Neuronal stem cell (in vitro differentiated cells): Measurements from ENCODE around the gene HOXC11.

Experiments
- DNase-seq: peaks from one replicate; pipeline ENCODE4 v3.0.0-alpha.2; 2013; ENCODE audit warnings: low spot score
- H2AFZ ChIP-seq: one replicate; pipeline ENCODE4 v1.6.1; 2013; ENCODE audit warnings: mild to moderate bottlenecking, low read length, inconsistent platforms
- H2AK5ac ChIP-seq: 2 replicates; pipeline ENCODE4 v1.6.1; 2013; ENCODE audit warnings: low read depth, mild to moderate bottlenecking, inconsistent platforms, low read length, moderate library complexity, mixed read lengths
- H2BK120ac ChIP-seq: 2 replicates; pipeline ENCODE4 v1.6.1; 2013; ENCODE audit warnings: low read depth, mild to moderate bottlenecking, inconsistent platforms, low read length, moderate library complexity, mixed read lengths
- H2BK12ac ChIP-seq: one replicate; pipeline ENCODE4 v1.6.1; 2013; ENCODE audit warnings: low read length, inconsistent platforms
- H2BK15ac ChIP-seq: 2 replicates; pipeline ENCODE4 v1.6.1; 2013; ENCODE audit warnings: mild to moderate bottlenecking, low read length, inconsistent platforms, mixed read lengths
- H2BK5ac ChIP-seq: one replicate; pipeline ENCODE4 v1.6.1; 2013; ENCODE audit warnings: inconsistent platforms, mild to moderate bottlenecking, low read length, moderate library complexity
- H3K14ac ChIP-seq: one replicate; pipeline ENCODE4 v1.6.1; 2013; ENCODE audit warnings: low read length, inconsistent platforms
- H3K18ac ChIP-seq: 2 replicates; pipeline ENCODE4 v1.6.1; 2013; ENCODE audit warnings: low read length, inconsistent platforms
- H3K23ac ChIP-seq: 2 replicates; pipeline ENCODE4 v1.6.1; 2013; ENCODE audit warnings: low read depth, mild to moderate bottlenecking, mixed read lengths, low read length, inconsistent platforms; ENCODE audit not compliant: poor library complexity
- H3K27ac ChIP-seq: replicated peaks from 3 replicates; pipeline ENCODE4 v1.5.1; 2013; ENCODE audit warnings: low read length, inconsistent platforms
- H3K27me3 ChIP-seq, 3 experiments: 2 replicates each; pipeline ENCODE4 v1.6.1; 2013; ENCODE audit warnings: low read length in 3 of 3, mild to moderate bottlenecking in 2 of 3, inconsistent platforms in 1 of 3, low read depth in 1 of 3, mixed read lengths in 1 of 3, moderate library complexity in 1 of 3; ENCODE audit not compliant: control insufficient read depth in 3 of 3, insufficient read depth in 3 of 3
- H3K36me3 ChIP-seq, 2 donors: replicated peaks in 1 of 2; 2 replicates each; pipeline ENCODE4 v1.6.1; 2013; ENCODE audit warnings: low read length in 2 of 2; ENCODE audit not compliant: control insufficient read depth in 2 of 2, insufficient read depth in 2 of 2
- H3K4ac ChIP-seq: 2 replicates; pipeline ENCODE4 v1.6.1; 2013; ENCODE audit warnings: inconsistent platforms, mild to moderate bottlenecking, low read length, moderate library complexity
- H3K4me1 ChIP-seq, 2 donors: 1 replicate in 1 of 2; 2 replicates in 1 of 2; pipeline ENCODE4 v1.6.1; 2013; ENCODE audit warnings: low read length in 2 of 2, low read depth in 1 of 2; ENCODE audit not compliant: control insufficient read depth in 2 of 2, insufficient read depth in 1 of 2
- H3K4me2 ChIP-seq: one replicate; pipeline ENCODE4 v1.6.1; 2013; ENCODE audit warnings: mild to moderate bottlenecking, low read length, inconsistent platforms; ENCODE audit not compliant: insufficient read depth, poor library complexity, severe bottlenecking
- H3K4me3 ChIP-seq, 2 donors: 2 replicates each; pipeline ENCODE4 v1.5.1; 2013; ENCODE audit warnings: low read length in 2 of 2, mild to moderate bottlenecking in 2 of 2, inconsistent platforms in 1 of 2, moderate library complexity in 1 of 2
- H3K79me1 ChIP-seq: one replicate; pipeline ENCODE4 v1.6.1; 2013; ENCODE audit warnings: low read depth, mild to moderate bottlenecking, inconsistent platforms, low read length, moderate library complexity
- H3K9ac ChIP-seq: one replicate; pipeline ENCODE4 v1.6.1; 2013; ENCODE audit warnings: mild to moderate bottlenecking, low read depth, low read length, inconsistent platforms; ENCODE audit not compliant: poor library complexity
- H3K9me3 ChIP-seq, 2 donors: replicated peaks in 1 of 2; 2 replicates each; pipeline versions ENCODE3 to v1.6.1; 2013; ENCODE audit warnings: low read length in 2 of 2, mild to moderate bottlenecking in 2 of 2, inconsistent platforms in 1 of 2, low read depth in 1 of 2, mixed read lengths in 1 of 2, moderate library complexity in 1 of 2; ENCODE audit not compliant: control insufficient read depth in 2 of 2, insufficient read depth in 1 of 2
- H4K8ac ChIP-seq: one replicate; pipeline ENCODE4 v1.6.1; 2013; ENCODE audit warnings: low read depth, mild to moderate bottlenecking, inconsistent platforms, low read length, moderate library complexity
- H4K91ac ChIP-seq: one replicate; pipeline ENCODE4 v1.6.1; 2013; ENCODE audit warnings: low read length, low read depth, mild to moderate bottlenecking, inconsistent platforms; ENCODE audit not compliant: poor library complexity
- WGBS, 2 donors: extraction: QIAGEN DNeasy Blood & Tissue Kit; methylation state at CpG; one replicate each; pipeline ENCODE4 v1.1.7; 2013; ENCODE audit warnings: missing lambda C conversion rate in 2 of 2, mixed read lengths in 1 of 2; ENCODE audit not compliant: insufficient read length in 2 of 2, insufficient replicate concordance in 1 of 2; ENCODE audit errors: extremely low coverage in 2 of 2; 5-methylcytosine and 5-hydroxymethylcytosine counted together

Gene HOXC11

DNA sequence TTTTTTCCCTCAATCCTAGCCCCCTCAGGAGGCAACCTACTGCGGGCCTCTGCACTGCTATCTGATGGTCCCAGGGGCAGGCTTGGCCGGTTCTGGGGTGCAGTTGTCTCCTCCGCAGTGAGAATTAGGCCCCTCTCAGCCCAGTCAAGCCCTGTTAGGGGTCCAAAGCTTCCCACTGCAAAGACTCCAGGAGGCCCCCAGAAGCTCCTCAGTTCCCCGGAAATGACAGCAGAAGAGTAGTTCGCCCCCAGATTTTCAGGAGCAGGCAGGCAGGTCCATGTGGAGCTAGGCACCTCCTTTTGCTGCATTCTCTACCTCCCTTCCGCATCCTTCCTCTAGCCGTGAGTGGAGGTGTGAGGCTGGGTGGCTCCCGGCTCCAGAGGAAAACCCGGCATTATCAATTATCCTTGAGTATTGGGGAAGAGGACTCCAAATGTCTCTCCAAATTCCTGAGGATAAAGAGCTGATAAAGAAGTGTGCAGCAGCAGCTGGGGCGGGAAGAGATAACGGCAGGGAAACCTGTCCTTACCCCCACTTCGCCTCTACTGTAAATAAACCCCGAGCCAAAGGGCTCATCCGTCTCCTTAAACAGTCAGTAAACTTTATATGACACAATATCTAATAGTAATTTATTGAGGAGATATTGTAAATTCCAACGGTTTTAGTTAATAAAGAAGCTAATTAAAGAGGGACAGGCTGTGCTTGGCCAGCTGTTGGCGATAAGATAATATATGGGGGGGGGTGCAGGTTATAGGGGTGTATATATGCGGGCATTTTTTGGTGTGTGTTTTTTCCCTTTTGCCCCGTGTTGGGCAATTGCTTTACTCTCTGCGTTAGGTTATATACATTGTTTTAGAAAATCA lies 18.9 kb upstream of the HOXC11 start:
- H3K79me1 ChIP-seq = peaks cover 3% of the 10 kb centered on the region

GRCh38 chr12:53954694-53955035 lies 18.3 kb upstream of the HOXC11 start, which contains the start of gene HOXC12:
TSS of gene HOXC12 (plus strand) at chr12:53954903. CDS start at chr12:53954930, 27 bp downstream.
- Histone ChIP-seq H3K4me3 (peak within 1 kb of the TSS in 1 of 2 donors; percentile 5), H3K4ac (no peak within 1 kb of the TSS), H3K79me1 (peaks cover 3% of the 10 kb centered on the region), H2AFZ (peak within 1 kb of the TSS; percentile 22), H2BK5ac (no peak within 1 kb of the TSS), H3K9ac (no peak within 1 kb of the TSS), H2BK12ac (no peak within 1 kb of the TSS), H3K14ac (no peak within 1 kb of the TSS), H3K4me2 (no peak within 1 kb of the TSS), H3K23ac (peak within 1 kb of the TSS; percentile 98), H4K91ac (no peak within 1 kb of the TSS), H2BK120ac (no peak within 1 kb of the TSS), H3K36me3 (no peaks in the 10 kb centered on the region), H3K9me3 (peaks cover 0 to 16% of the 10 kb centered on the region in 2 donors), H2BK15ac (no peak within 1 kb of the TSS), H3K18ac (no peak within 1 kb of the TSS), H3K4me1 (no peaks in the 10 kb centered on the region), H3K27me3 (peaks cover 89 to 100% (median 98%) of the 10 kb centered on the region in 3 experiments), H4K8ac (no peak within 1 kb of the TSS), H3K27ac (no peak within 1 kb of the TSS), H2AK5ac (no peak within 1 kb of the TSS)
- no CpG with 5 or more reads among the region's 20 CpGs for WGBS, 2 donors
- no peak for DNase-seq

More for the DNA sequence above, 18.9 kb upstream of the HOXC11 start:
- no peak overlapping the region for H3K4ac ChIP-seq
- no peak overlapping the region for H2BK120ac ChIP-seq
- H2BK12ac ChIP-seq = no peak overlapping the region
- no CpG with 5 or more reads among the region's 19 CpGs for WGBS, 2 donors
- no peak overlapping the region for H4K8ac ChIP-seq
- H3K23ac ChIP-seq = no peak overlapping the region
- H3K18ac ChIP-seq = no peak overlapping the region
- H3K4me2 ChIP-seq = no peak overlapping the region
- peaks cover 90 to 100% (median 98%) of the 10 kb centered on the region in 3 experiments for H3K27me3 ChIP-seq
- H2AFZ ChIP-seq = no peak overlapping the region
- no peak overlapping the region for H2AK5ac ChIP-seq
- peak overlapping the region in 1 of 2 donors; percentile 5 for H3K4me3 ChIP-seq
- H3K9me3 ChIP-seq = peaks cover 0 to 15% of the 10 kb centered on the region in 2 donors
- H3K14ac ChIP-seq = no peak overlapping the region
- no peaks in the 10 kb centered on the region for H3K36me3 ChIP-seq
- no peak overlapping the region for H3K27ac ChIP-seq
- no peak overlapping the region for H2BK5ac ChIP-seq
- DNase-seq = no peak
- H4K91ac ChIP-seq = no peak overlapping the region
- no peaks in the 10 kb centered on the region for H3K4me1 ChIP-seq
- no peak overlapping the region for H3K9ac ChIP-seq
- H2BK15ac ChIP-seq = no peak overlapping the region

- no peaks in the 10 kb centered on the region for H3K36me3 ChIP-seq
- no CpG with 5 or more reads among the region's 86 CpGs for WGBS, 2 donors
- no peak overlapping the region for H3K4me3 ChIP-seq
Observed at GRCh38 chr12:53955036-53955775, 17.7 kb upstream of the HOXC11 start.

DNA sequence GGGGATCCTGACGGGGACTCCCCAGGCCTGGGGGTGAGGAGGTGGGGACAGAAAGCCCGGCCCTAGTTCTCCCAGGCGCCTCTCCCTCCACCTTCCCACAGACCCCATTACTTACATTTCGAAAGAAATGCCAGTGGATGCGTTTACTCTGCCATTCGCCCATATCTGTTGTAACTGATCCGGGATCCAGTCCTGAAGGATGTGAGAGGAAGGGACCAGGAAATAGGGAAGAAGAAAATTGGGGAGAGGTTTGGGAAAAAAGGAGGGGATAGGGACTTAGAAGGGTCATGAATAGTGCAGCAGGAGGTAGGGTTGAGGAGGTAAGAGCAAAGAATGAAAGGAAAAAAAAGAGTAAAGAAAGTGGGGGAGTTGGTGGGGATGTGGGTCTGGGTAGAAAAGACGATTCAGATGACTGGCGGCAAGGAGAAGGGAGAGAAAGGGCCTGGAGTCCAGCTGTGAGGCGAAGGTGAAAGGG lies 17.1 kb upstream of the HOXC11 start:
- no peak overlapping the region for H2AFZ ChIP-seq
- no peak overlapping the region for H2AK5ac ChIP-seq
- no peak for DNase-seq
- H3K79me1 ChIP-seq = peaks cover 3% of the 10 kb centered on the region
- no peaks in the 10 kb centered on the region for H3K36me3 ChIP-seq
- H3K9me3 ChIP-seq = peaks cover 0 to 18% of the 10 kb centered on the region in 2 donors
- H3K27ac ChIP-seq = no peak overlapping the region
- H4K8ac ChIP-seq = no peak overlapping the region
- no peak overlapping the region for H3K4me3 ChIP-seq
- H3K27me3 ChIP-seq = peaks cover 88 to 100% (median 98%) of the 10 kb centered on the region in 3 experiments
- no peak overlapping the region for H3K14ac ChIP-seq
- no peak overlapping the region for H2BK15ac ChIP-seq
- no peak overlapping the region for H2BK12ac ChIP-seq
- no peak overlapping the region for H4K91ac ChIP-seq
- no peak overlapping the region for H2BK5ac ChIP-seq
- 100% methylated on average over 1 of the region's 10 CpGs; no CpG with 5 or more reads in 1 of the 2 donors for WGBS, 2 donors
- no peak overlapping the region for H3K23ac ChIP-seq
- H3K4ac ChIP-seq = no peak overlapping the region
- no peak overlapping the region for H3K18ac ChIP-seq
- H3K4me2 ChIP-seq = no peak overlapping the region
- no peaks in the 10 kb centered on the region for H3K4me1 ChIP-seq
- no peak overlapping the region for H3K9ac ChIP-seq
- H2BK120ac ChIP-seq = no peak overlapping the region

More at GRCh38 chr12:53955036-53955775, 17.7 kb upstream of the HOXC11 start:
- Histone ChIP-seq H3K27me3 (peaks cover 88 to 100% (median 98%) of the 10 kb centered on the region in 3 experiments), H2AFZ (peak overlapping the region; percentile 22), H3K79me1 (peaks cover 3% of the 10 kb centered on the region), H2BK15ac (no peak overlapping the region), H2BK5ac (no peak overlapping the region), H4K91ac (no peak overlapping the region), H2AK5ac (no peak overlapping the region), H2BK12ac (no peak overlapping the region), H4K8ac (no peak overlapping the region), H3K9me3 (peaks cover 0 to 18% of the 10 kb centered on the region in 2 donors), H3K14ac (no peak overlapping the region), H3K18ac (no peak overlapping the region), H3K27ac (no peak overlapping the region), H3K23ac (peak overlapping the region; percentile 98), H3K9ac (no peak overlapping the region), H3K4me1 (no peaks in the 10 kb centered on the region), H3K4ac (no peak overlapping the region), H2BK120ac (no peak overlapping the region), H3K4me2 (no peak overlapping the region)
- no peak for DNase-seq
